AG10803 (cell line): ENCODE results near the gene AHRR.

Experiments
- DNase-seq: peaks from one replicate; pipeline ENCODE4 v3.0.0; 2010; ENCODE audit warnings: low read depth
- H3K4me3 ChIP-seq: 2 replicates; pipeline ENCODE4 v1.5.1; 2011; ENCODE audit warnings: mild to moderate bottlenecking, low read length, control low read depth
- TF ChIP-seq, protein P1 (sequence below): conservative IDR thresholded peaks from 2 replicates; pipeline ENCODE4 v1.5.1; 2011; ENCODE audit warnings: mild to moderate bottlenecking, low read length, control low read depth, inconsistent platforms

Gene AHRR

DNA sequence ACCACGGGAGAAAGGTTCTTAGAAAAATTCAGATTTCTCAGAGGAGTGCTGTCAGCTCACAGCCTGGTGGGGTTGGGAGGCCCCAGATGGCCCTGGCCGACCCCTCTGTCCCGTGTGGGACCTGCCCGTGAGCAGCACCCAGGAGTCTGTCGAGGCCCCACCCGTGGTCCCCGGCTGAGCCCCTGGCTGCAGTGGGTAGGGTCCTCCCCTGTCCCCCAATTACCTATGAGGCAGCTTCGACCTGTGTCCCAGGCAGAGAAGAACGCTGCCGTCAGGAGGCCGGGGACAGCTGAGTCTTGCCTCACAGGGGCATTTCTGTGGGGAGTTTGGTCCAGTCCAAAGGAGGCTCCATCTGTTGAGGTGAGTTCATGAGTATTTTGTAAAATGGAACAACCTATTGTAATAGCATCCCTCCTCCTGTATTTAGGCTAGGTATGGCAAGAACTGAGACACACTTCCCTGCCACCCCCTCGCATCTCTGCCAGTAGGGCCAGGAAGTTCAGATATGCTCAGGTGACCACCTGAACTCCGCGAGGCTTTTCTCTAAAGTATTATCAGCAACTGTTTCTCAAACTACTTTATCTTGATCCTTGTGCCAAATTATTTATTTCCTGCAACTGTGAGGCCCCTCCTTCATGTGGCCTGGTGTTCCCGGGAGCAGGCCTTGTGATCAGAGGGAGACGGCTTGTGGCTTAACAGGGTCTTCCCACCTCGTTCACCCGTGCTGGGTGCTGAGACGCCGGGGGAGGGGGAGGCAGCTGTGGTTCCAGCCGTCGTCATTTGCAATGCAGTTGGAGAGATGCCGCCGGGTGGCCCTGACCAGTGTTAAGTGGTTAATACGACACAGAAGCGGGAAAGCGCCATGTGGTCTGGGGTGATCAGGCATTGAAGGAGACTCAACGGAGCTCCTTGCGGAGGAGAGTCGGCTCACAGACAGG lies 1.7 kb downstream of the AHRR start:
- peak; percentile 50 for DNase-seq
- H3K4me3 ChIP-seq, result peak overlapping the region; percentile 90
- TF ChIP-seq, protein P1, sequence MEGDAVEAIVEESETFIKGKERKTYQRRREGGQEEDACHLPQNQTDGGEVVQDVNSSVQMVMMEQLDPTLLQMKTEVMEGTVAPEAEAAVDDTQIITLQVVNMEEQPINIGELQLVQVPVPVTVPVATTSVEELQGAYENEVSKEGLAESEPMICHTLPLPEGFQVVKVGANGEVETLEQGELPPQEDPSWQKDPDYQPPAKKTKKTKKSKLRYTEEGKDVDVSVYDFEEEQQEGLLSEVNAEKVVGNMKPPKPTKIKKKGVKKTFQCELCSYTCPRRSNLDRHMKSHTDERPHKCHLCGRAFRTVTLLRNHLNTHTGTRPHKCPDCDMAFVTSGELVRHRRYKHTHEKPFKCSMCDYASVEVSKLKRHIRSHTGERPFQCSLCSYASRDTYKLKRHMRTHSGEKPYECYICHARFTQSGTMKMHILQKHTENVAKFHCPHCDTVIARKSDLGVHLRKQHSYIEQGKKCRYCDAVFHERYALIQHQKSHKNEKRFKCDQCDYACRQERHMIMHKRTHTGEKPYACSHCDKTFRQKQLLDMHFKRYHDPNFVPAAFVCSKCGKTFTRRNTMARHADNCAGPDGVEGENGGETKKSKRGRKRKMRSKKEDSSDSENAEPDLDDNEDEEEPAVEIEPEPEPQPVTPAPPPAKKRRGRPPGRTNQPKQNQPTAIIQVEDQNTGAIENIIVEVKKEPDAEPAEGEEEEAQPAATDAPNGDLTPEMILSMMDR, result no peak

DNA sequence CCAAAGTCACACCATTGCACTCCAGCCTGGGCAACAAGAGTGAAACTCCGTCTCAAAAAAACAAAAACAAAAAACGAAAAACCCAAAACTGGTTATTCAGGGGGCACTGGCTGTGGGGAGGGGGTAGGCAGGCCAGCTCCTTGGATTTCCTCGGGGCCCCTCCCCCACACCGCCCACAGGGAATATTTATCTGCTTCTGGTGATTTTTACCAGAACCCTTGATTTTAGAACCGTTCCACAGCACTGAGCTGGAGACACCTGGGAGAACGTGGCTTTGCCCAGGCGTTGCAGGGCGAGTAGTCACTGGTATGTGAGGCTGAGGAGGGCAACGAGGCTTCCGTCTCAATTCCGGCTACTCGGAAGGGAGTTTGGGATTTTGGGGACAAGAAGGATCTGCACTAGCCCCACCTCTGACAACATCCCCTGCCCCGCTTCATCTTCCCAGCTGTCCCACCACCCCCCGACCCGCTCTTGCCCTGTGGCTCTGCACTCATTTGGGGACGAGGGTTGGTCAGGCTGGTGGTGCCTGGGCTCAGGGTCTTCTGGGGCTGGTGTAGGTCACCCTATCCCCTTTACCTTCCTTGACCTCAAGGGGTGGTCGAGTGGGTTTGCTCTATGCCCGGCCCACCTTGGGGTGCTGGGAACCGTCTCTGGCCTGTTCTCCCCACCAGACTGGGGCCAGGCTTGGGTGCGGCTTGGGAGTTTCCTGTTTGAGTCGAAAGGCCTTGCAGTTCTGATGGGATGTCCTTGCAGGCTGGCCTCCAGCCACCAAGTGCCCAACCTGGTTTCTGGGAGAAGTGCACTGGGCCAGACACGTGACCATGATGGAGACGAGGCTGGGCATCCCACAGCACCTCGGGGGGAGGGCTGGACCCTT lies 3.5 kb downstream of the AHRR start:
- DNase-seq, result no peak
- H3K4me3 ChIP-seq, result peak overlapping the region; percentile 12
- TF ChIP-seq, protein P1, result no peak

GRCh38 chr5:326109-326508 lies 4.6 kb downstream of the AHRR start:
- TF ChIP-seq, protein P1, result no peak
- no peak overlapping the region for H3K4me3 ChIP-seq
- DNase-seq, result no peak

DNA sequence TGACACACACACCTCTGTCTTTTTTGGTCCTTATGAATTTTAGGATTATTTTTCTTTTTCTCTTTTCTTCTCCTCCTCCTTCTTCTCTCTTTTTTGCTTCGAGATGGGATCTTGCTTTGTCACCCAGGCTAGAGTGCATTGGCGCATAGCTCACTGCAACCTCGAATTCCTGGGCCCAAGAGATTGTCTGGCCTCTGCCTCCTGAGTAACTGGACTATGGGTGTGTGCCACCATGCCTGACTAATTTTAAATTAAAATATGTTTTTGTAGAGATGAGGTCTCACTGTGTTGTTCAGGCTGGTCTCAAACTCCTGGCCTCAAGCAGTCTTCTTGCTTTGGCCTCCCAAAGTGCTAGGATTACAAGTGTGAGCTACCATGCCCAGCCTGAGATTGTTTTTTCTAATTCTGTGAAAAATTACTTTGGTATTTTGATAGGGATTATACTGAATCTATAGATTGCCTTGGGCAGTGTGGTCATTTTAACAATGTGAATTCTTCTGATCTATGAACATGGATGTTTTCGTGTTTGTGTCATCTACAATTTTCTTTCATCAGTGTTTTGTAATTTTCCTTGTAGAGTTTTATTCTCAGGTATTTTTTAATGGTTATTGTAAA lies 7.7 kb downstream of the AHRR start:
- TF ChIP-seq, protein P1, result no peak
- H3K4me3 ChIP-seq, result no peak overlapping the region
- peak; percentile 42 for DNase-seq

DNA sequence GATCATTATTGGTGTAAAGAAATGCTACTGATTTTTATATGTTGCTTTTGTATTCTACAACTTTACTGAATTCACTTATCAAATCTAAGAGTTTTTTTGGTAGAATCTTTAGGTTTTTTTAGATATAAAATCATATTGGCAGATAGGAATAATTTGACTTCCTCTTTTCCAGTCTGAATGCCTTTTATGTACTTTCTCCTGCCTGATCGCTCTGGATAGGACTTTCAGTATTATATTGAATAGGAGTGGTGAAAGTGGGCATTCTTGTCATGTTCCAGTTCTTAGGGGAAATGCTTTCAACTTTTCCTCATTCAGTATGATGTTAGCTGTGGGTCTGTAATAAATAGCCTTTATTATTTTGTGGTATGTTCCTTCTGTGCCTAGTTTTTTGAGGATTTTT lies 8.3 kb downstream of the AHRR start:
- H3K4me3 ChIP-seq, result no peak overlapping the region
- TF ChIP-seq, protein P1, result no peak
- DNase-seq, result no peak

GRCh38 chr5:332843-333242 lies 11.3 kb downstream of the AHRR start:
- H3K4me3 ChIP-seq, result no peak overlapping the region
- TF ChIP-seq, protein P1, result no peak
- DNase-seq, result no peak
